ENCODE data around the gene FCN1.

DNA sequence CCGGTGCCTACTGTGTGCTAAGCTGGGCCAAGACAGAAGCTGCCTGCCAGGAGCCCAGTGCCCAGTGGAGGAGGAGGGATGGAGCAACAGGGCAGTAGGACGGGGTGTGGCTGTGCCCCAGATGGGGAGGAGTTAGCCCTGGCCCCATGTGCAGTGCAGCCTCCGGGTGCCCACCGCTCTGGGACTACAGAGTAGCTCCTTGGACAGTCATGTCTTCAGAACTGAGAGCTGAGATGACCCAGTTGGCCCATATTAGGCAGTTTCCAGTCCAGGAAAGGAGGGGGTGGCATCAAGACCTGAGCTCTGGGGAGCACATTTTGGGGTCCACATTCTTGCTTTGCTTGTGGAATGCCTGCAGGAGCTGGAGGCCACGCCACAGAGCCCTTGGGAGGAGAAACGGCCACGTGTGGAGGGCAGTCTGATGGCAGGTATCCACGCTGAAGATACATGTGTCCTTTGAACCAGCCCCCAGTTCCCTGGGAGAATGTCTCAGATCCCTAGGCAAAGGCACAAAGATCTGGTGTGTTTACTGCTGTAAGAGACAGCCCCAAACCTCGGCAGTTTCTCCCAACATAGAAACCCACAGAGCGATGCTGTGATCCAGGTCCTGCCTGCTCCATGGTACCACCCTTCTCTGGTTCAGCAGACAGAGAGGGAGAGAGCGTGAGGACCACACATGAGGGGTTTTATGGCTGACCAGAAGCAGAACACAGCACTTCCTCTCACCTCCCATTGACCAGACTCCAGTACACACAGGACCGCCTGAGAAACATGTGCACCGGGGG lies 46.8 kb upstream of the FCN1 start:
- TF ChIP-seq POLR2AphosphoS5 (IDR thresholded peaks at IDR 0.05; ENCODE audit: borderline replicate concordance, low read depth, low read length) (no peak), FOXP2 (optimal IDR thresholded peaks at IDR 0.05; ENCODE audit: control extremely low read depth, extremely low read length, insufficient read depth) (no peak), EZH2 (IDR thresholded peaks at IDR 0.05) (no peak)

All from SK-N-MC (cell line).